KBM-7 (cell line): ENCODE measurements around the gene PLXNA4.

Experiments
- DNase-seq: peaks from one replicate; pipeline ENCODE4 v3.0.0-alpha.2; 2015
- in situ Hi-C: fragments of 300-500 bp; cut with MboI; formaldehyde crosslinking; loops from 2 replicates; pipeline ENCODE4 v1.14.3; 2020; ENCODE audit warnings: low sequenced_read_pairs, low pct_unique_long_range_greater_than_20kb, mixed read lengths

Gene PLXNA4

GRCh38 chr7:132276976-132277725, 299.1 kb downstream of the PLXNA4 start:
- in situ Hi-C loops, result no loop called here

GRCh38 chr7:132276234-132276630, 300.0 kb downstream of the PLXNA4 start:
- in situ Hi-C loops, result no loop called here
- no peak for DNase-seq

More at GRCh38 chr7:132276976-132277725, 299.1 kb downstream of the PLXNA4 start:
- no peak for DNase-seq

GRCh38 chr7:132275416-132276233, 300.6 kb downstream of the PLXNA4 start:
- in situ Hi-C loops, result no loop called here
- no peak for DNase-seq

- DNase-seq, result no peak
- in situ Hi-C loops, result no loop called here
Observed at GRCh38 chr7:132272763-132273371, 303.4 kb downstream of the PLXNA4 start.

GRCh38 chr7:132270517-132270916, 305.8 kb downstream of the PLXNA4 start:
- in situ Hi-C loops, result no loop called here
- DNase-seq, result peak; percentile 7

GRCh38 chr7:132269718-132270117, 306.6 kb downstream of the PLXNA4 start:
- in situ Hi-C loops, result no loop called here
- DNase-seq, result no peak

GRCh38 chr7:132263151-132263550, 313.1 kb downstream of the PLXNA4 start:
- no peak for DNase-seq
- in situ Hi-C loops, result no loop called here

- in situ Hi-C loops, result no loop called here
Observed at GRCh38 chr7:132262160-132262470, 314.2 kb downstream of the PLXNA4 start.

GRCh38 chr7:132261327-132262159, 314.7 kb downstream of the PLXNA4 start:
- DNase-seq, result no peak
- in situ Hi-C loops, result no loop called here

More at GRCh38 chr7:132262160-132262470, 314.2 kb downstream of the PLXNA4 start:
- DNase-seq, result no peak

- in situ Hi-C loops, result no loop called here
- DNase-seq, result no peak
Observed at GRCh38 chr7:132258231-132258630, 318.0 kb downstream of the PLXNA4 start.

- no peak for DNase-seq
- in situ Hi-C loops, result no loop called here
Observed at GRCh38 chr7:132257253-132257652, 319.0 kb downstream of the PLXNA4 start.

GRCh38 chr7:132256721-132257212, 319.5 kb downstream of the PLXNA4 start:
- in situ Hi-C loops, result no loop called here
- DNase-seq, result no peak

GRCh38 chr7:132255898-132256297, 320.4 kb downstream of the PLXNA4 start:
- in situ Hi-C loops, result no loop called here
- DNase-seq, result no peak

- in situ Hi-C loops, result no loop called here
- DNase-seq, result no peak
Observed at GRCh38 chr7:132255115-132255797, 321.0 kb downstream of the PLXNA4 start.

GRCh38 chr7:132254455-132254854, 321.8 kb downstream of the PLXNA4 start:
- in situ Hi-C loops, result no loop called here

GRCh38 chr7:132252793-132253100, 323.5 kb downstream of the PLXNA4 start:
- in situ Hi-C loops, result no loop called here

More at GRCh38 chr7:132254455-132254854, 321.8 kb downstream of the PLXNA4 start:
- no peak for DNase-seq

GRCh38 chr7:132251327-132251659, 325.0 kb downstream of the PLXNA4 start:
- no peak for DNase-seq
- in situ Hi-C loops, result no loop called here

More at GRCh38 chr7:132252793-132253100, 323.5 kb downstream of the PLXNA4 start:
- DNase-seq, result no peak

GRCh38 chr7:132250480-132251326, 325.6 kb downstream of the PLXNA4 start:
- DNase-seq, result no peak
- in situ Hi-C loops, result no loop called here
